GM12865 (cell line): ENCODE measurements around the gene MBNL1.

Experiments
- DNase-seq: peaks from one replicate; pipeline ENCODE4 v3.0.0; 2010; ENCODE audit warnings: low read depth
- H3K4me3 ChIP-seq: 2 replicates; pipeline ENCODE4 v1.5.1; 2011; ENCODE audit warnings: mild to moderate bottlenecking, low read depth, low read length, control low read depth
- CTCF ChIP-seq: IDR thresholded peaks from 2 replicates; pipeline ENCODE4 v1.5.1; 2011; ENCODE audit warnings: low read length, control low read depth, low read depth, inconsistent platforms; ENCODE audit not compliant: insufficient read depth; ENCODE audit errors: missing control alignments

Gene MBNL1

GRCh38 chr3:152444029-152444641 lies 175.4 kb downstream of the MBNL1 start:
- peak; percentile 67 for DNase-seq
- no peak overlapping the region for H3K4me3 ChIP-seq
- TF ChIP-seq CTCF: peak; percentile 38

- TF ChIP-seq CTCF: no peak
- DNase-seq: no peak
- H3K4me3 ChIP-seq: no peak overlapping the region
Measured at GRCh38 chr3:152445212-152445611, 176.5 kb downstream of the MBNL1 start.

GRCh38 chr3:152446495-152446894 lies 177.8 kb downstream of the MBNL1 start:
- DNase-seq: no peak
- H3K4me3 ChIP-seq: no peak overlapping the region
- no peak for TF ChIP-seq CTCF

GRCh38 chr3:152447511-152447910 lies 178.8 kb downstream of the MBNL1 start:
- no peak overlapping the region for H3K4me3 ChIP-seq
- DNase-seq: no peak
- TF ChIP-seq CTCF: no peak

GRCh38 chr3:152448091-152448490 lies 179.4 kb downstream of the MBNL1 start:
- H3K4me3 ChIP-seq: no peak overlapping the region
- no peak for DNase-seq
- TF ChIP-seq CTCF: no peak

- DNase-seq: no peak
- H3K4me3 ChIP-seq: no peak overlapping the region
- no peak for TF ChIP-seq CTCF
Measured at GRCh38 chr3:152452318-152452717, 183.6 kb downstream of the MBNL1 start.
